Measurements from ENCODE around the gene MPDZ. TPM values are rescaled to one million over a fixed set of nuclear protein-coding genes. Genes with fewer than 3 reads are reported as not detected.

Gene MPDZ
- total RNA-seq, 1 donor from 2014 or later = 38.7 TPM

GRCh38 chr9:13190040-13190439 is 89.5 kb downstream of the MPDZ start:
- Mint-ChIP-seq H3K9me3 (ENCODE audit: unreplicated experiment) (no peaks in the 10 kb centered on the region), H3K36me3 (ENCODE audit: unreplicated experiment) (no peaks in the 10 kb centered on the region), H3K4me1 (ENCODE audit: low read depth, unreplicated experiment) (no peaks in the 10 kb centered on the region), H3K27ac (ENCODE audit: unreplicated experiment) (no peak overlapping the region), H3K4me3 (ENCODE audit: unreplicated experiment) (no peak overlapping the region), H3K27me3 (ENCODE audit: unreplicated experiment) (no peaks in the 10 kb centered on the region)
- TF ChIP-seq, protein P1, sequence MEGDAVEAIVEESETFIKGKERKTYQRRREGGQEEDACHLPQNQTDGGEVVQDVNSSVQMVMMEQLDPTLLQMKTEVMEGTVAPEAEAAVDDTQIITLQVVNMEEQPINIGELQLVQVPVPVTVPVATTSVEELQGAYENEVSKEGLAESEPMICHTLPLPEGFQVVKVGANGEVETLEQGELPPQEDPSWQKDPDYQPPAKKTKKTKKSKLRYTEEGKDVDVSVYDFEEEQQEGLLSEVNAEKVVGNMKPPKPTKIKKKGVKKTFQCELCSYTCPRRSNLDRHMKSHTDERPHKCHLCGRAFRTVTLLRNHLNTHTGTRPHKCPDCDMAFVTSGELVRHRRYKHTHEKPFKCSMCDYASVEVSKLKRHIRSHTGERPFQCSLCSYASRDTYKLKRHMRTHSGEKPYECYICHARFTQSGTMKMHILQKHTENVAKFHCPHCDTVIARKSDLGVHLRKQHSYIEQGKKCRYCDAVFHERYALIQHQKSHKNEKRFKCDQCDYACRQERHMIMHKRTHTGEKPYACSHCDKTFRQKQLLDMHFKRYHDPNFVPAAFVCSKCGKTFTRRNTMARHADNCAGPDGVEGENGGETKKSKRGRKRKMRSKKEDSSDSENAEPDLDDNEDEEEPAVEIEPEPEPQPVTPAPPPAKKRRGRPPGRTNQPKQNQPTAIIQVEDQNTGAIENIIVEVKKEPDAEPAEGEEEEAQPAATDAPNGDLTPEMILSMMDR (IDR thresholded peaks at IDR 0.05; ENCODE audit: partially characterized antibody, unreplicated experiment) = no peak
- no peak for DNase-seq

GRCh38 chr9:13189362-13189761 is 90.1 kb downstream of the MPDZ start:
- H3K4me1 Mint-ChIP-seq (ENCODE audit: low read depth, unreplicated experiment) = no peaks in the 10 kb centered on the region
- H3K27ac Mint-ChIP-seq (ENCODE audit: unreplicated experiment) = no peak overlapping the region
- H3K36me3 Mint-ChIP-seq (ENCODE audit: unreplicated experiment) = no peaks in the 10 kb centered on the region
- TF ChIP-seq, protein P1 (IDR thresholded peaks at IDR 0.05; ENCODE audit: partially characterized antibody, unreplicated experiment) = no peak
- H3K27me3 Mint-ChIP-seq (ENCODE audit: unreplicated experiment) = no peaks in the 10 kb centered on the region
- no peaks in the 10 kb centered on the region for H3K9me3 Mint-ChIP-seq (ENCODE audit: unreplicated experiment)
- DNase-seq = no peak
- H3K4me3 Mint-ChIP-seq (ENCODE audit: unreplicated experiment) = no peak overlapping the region

DNA sequence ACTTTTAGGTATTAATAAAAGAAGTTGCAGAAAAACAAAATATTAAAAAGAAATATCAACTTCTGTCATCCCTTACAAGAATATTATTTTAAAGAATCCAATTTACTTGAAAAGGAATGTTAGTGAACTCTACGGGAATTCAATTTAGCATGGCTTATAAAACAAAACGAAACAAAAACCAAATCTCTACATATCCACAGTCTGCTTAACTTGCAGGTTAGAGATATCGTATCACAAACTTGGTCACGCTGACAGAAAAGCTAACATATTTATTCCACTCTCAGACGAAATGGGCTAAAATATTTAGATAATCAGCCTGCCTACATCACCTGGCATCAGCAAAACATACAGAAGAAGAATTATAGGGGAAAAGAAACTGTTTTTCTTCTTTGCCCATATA is 92.7 kb downstream of the MPDZ start:
- TF ChIP-seq, protein P1 (IDR thresholded peaks at IDR 0.05; ENCODE audit: partially characterized antibody, unreplicated experiment) = no peak
- no peak for DNase-seq
- Mint-ChIP-seq H3K36me3 (ENCODE audit: unreplicated experiment) (no peaks in the 10 kb centered on the region), H3K4me3 (ENCODE audit: unreplicated experiment) (no peak overlapping the region), H3K9me3 (ENCODE audit: unreplicated experiment) (no peaks in the 10 kb centered on the region), H3K4me1 (ENCODE audit: low read depth, unreplicated experiment) (no peaks in the 10 kb centered on the region), H3K27ac (ENCODE audit: unreplicated experiment) (no peak overlapping the region), H3K27me3 (ENCODE audit: unreplicated experiment) (no peaks in the 10 kb centered on the region)

DNA sequence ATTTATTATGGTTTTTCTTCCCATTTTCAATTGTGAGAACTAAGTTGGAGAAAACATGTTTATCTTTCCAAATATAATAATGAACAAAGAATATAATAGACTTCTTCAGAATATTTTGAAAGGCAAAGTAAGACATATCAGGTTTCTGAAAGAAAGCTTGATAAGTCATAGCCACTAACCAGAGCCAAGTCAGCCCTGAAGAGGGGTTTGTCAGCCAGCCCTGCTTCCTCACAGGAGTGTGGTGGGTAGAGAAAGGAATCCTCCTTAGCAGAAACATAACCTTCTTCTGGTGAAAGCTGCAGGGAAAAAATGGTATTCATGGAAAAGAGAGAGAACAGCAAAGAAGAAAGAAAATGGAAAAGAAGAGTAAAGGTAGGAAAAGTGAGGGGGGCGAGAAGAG is 93.4 kb downstream of the MPDZ start:
- Mint-ChIP-seq H3K27me3 (ENCODE audit: unreplicated experiment) (no peaks in the 10 kb centered on the region), H3K4me1 (ENCODE audit: low read depth, unreplicated experiment) (peaks cover 3% of the 10 kb centered on the region), H3K9me3 (ENCODE audit: unreplicated experiment) (no peaks in the 10 kb centered on the region), H3K36me3 (ENCODE audit: unreplicated experiment) (no peaks in the 10 kb centered on the region), H3K4me3 (ENCODE audit: unreplicated experiment) (no peak overlapping the region), H3K27ac (ENCODE audit: unreplicated experiment) (no peak overlapping the region)
- no peak for DNase-seq
- TF ChIP-seq, protein P1 (IDR thresholded peaks at IDR 0.05; ENCODE audit: partially characterized antibody, unreplicated experiment) = no peak

DNA sequence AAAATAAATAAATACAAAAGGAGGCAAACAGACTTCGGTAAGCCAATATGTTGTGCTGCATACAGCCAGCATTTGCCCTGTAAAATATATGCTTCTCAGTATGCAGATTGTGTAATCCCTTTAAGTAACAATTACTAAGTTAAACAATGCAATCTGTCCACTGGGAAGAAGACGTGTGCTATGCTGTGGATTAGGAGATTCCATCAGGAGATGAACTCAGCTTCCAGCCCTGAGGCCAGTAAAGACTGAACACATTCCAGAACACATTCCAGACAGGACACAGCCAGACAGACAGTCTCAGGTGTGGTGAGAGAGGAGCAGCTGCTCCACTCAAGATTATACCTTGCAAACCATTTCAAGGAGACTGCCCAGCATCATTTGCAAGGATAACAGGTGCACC is 97.8 kb downstream of the MPDZ start:
- H3K9me3 Mint-ChIP-seq (ENCODE audit: unreplicated experiment) = no peaks in the 10 kb centered on the region
- TF ChIP-seq, protein P1 (IDR thresholded peaks at IDR 0.05; ENCODE audit: partially characterized antibody, unreplicated experiment) = no peak
- H3K4me1 Mint-ChIP-seq (ENCODE audit: low read depth, unreplicated experiment) = peaks cover 6% of the 10 kb centered on the region
- H3K27ac Mint-ChIP-seq (ENCODE audit: unreplicated experiment) = no peak overlapping the region
- no peaks in the 10 kb centered on the region for H3K27me3 Mint-ChIP-seq (ENCODE audit: unreplicated experiment)
- no peak for DNase-seq
- no peak overlapping the region for H3K4me3 Mint-ChIP-seq (ENCODE audit: unreplicated experiment)
- no peaks in the 10 kb centered on the region for H3K36me3 Mint-ChIP-seq (ENCODE audit: unreplicated experiment)

All from glutamatergic neuron (in vitro differentiated cells).